HEK293T (cell line): Measurements from ENCODE around the gene ST3GAL6.

ENCODE experiments used
- BHLHE40 ChIP-seq: fragments of 450-650 bp; IDR thresholded peaks from 2 replicates; pipeline ENCODE4 v1.6.1; 2016; ENCODE audit warnings: mild to moderate bottlenecking, moderate library complexity, borderline replicate concordance
- CTBP1 ChIP-seq: fragments of 450-650 bp; IDR thresholded peaks from 2 replicates; pipeline ENCODE4 v1.6.1; 2016; ENCODE audit warnings: borderline replicate concordance
- ELF4 ChIP-seq: fragments of 450-650 bp; IDR thresholded peaks from 2 replicates; pipeline ENCODE4 v1.6.1; 2017; ENCODE audit warnings: antibody characterized with exemption
- FOXA1 ChIP-seq: fragments of 450-650 bp; IDR thresholded peaks from 2 replicates; pipeline ENCODE4 v1.6.1; 2016; ENCODE audit warnings: mild to moderate bottlenecking
- FOXM1 ChIP-seq: fragments of 450-650 bp; IDR thresholded peaks from 2 replicates; pipeline ENCODE4 v1.6.1; 2017; ENCODE audit warnings: mild to moderate bottlenecking, borderline replicate concordance
- HDGF ChIP-seq: fragments of 450-650 bp; IDR thresholded peaks from 2 replicates; pipeline ENCODE4 v1.6.1; 2017; ENCODE audit warnings: antibody characterized with exemption, borderline replicate concordance
- LEF1 ChIP-seq: fragments of 450-650 bp; IDR thresholded peaks from 2 replicates; pipeline ENCODE4 v1.6.1; 2017; ENCODE audit warnings: mild to moderate bottlenecking, borderline replicate concordance
- NFRKB ChIP-seq: fragments of 450-650 bp; IDR thresholded peaks from 2 replicates; pipeline ENCODE4 v1.6.1; 2016; ENCODE audit warnings: mild to moderate bottlenecking, moderate library complexity
- PKNOX1 ChIP-seq: fragments of 450-650 bp; IDR thresholded peaks from 2 replicates; pipeline ENCODE4 v1.6.1; 2016
- SP1 ChIP-seq: fragments of 450-650 bp; IDR thresholded peaks from 2 replicates; pipeline ENCODE4 v1.6.1; 2017
- SUZ12 ChIP-seq: fragments of 450-650 bp; IDR thresholded peaks from 2 replicates; pipeline ENCODE4 v1.6.1; 2016; ENCODE audit warnings: mild to moderate bottlenecking
- TARDBP ChIP-seq: fragments of 450-650 bp; IDR thresholded peaks from 2 replicates; pipeline ENCODE4 v1.6.1; 2016

DNA sequence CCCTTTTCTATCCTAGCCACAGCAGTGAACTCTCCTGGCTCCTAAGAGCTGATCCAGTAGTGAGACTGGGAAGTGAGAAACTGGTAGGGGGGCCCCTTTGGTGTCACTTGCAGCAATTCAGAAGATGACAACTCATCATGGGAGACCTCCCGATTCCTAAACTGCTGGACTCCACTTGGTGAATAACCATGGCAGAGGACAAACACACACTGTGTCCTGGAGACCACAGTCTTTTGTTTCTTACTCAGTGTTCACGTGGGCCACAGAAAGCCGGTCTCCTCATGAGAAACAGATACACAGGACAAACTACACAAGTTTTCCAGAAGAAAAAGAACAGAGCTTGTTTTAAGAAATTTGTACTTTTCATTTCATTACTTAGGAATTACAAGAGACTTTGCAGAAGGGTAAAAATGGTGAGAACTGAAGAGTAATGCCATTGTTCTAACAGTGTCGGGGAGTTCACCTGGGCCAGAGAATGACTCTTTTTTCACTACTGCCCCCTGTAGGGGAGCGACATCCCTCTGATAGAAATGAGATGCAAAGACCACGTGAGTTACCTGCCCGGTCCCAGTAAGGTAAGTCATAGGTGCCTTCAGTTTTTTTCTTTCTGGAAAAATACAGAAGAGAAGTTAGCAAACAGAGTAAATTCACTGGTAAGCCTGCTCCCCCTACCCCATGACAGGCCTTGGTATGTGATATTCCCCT, 38.1 kb downstream of the ST3GAL6 start:
- TF ChIP-seq NFRKB (no peak), PKNOX1 (no peak), BHLHE40 (no peak), HDGF (no peak), FOXA1 (no peak), ELF4 (no peak), TARDBP (no peak), SP1 (no peak), CTBP1 (no peak), LEF1 (no peak), FOXM1 (no peak), SUZ12 (no peak)
